HCT116 (cell line): ENCODE data around the gene TBC1D25.

ENCODE experiments used
- CBX3 ChIP-seq: IDR thresholded peaks from 2 replicates; pipeline ENCODE4 v1.6.1; 2012; ENCODE audit warnings: low read depth
- CEBPB ChIP-seq: IDR thresholded peaks from 2 replicates; pipeline ENCODE4 v1.6.1; 2012; ENCODE audit warnings: low read depth
- CTCF ChIP-seq, 3 experiments: fragments of 200-600 bp in 1 of 3; sonication (generic) in 1 of 3; IDR thresholded peaks in 2 of 3; conservative IDR thresholded peaks in 1 of 3; 2 replicates each; pipeline ENCODE4 v1.5.1; 2012 to 2017; ENCODE audit warnings: low read depth in 2 of 3, low read length in 2 of 3, antibody characterized with exemption in 1 of 3, borderline replicate concordance in 1 of 3, control low read depth in 1 of 3, mild to moderate bottlenecking in 1 of 3, mixed read lengths in 1 of 3, mixed run types in 1 of 3, moderate library complexity in 1 of 3; ENCODE audit not compliant: insufficient read depth in 1 of 3
- EGR1 ChIP-seq: IDR thresholded peaks from 2 replicates; pipeline ENCODE4 v1.6.1; 2012; ENCODE audit warnings: low read depth
- EZH2 ChIP-seq: fragments of 200-600 bp; sonication (generic); IDR thresholded peaks from 2 replicates; pipeline ENCODE4 v1.6.1; 2017; ENCODE audit warnings: antibody characterized with exemption, mixed run types
- EZH2phosphoT487 ChIP-seq: fragments of 200-600 bp; IDR thresholded peaks from 2 replicates; pipeline ENCODE4 v1.6.1; 2018; ENCODE audit warnings: antibody characterized with exemption, borderline replicate concordance
- JUND ChIP-seq: IDR thresholded peaks from 2 replicates; pipeline ENCODE4 v1.6.1; 2012
- MAX ChIP-seq: IDR thresholded peaks from 2 replicates; pipeline ENCODE4 v1.6.1; 2012
- POLR2A ChIP-seq: IDR thresholded peaks from 2 replicates; pipeline ENCODE4 v1.7.0; 2011; ENCODE audit warnings: borderline replicate concordance; ENCODE audit not compliant: insufficient read depth, insufficient read length; ENCODE audit errors: extremely low read depth
- POLR2AphosphoS5 ChIP-seq: IDR thresholded peaks from 2 replicates; pipeline ENCODE4 v1.6.1; 2011; ENCODE audit warnings: mild to moderate bottlenecking, low read depth, low read length, moderate library complexity
- REST ChIP-seq: IDR thresholded peaks from 2 replicates; pipeline ENCODE4 v1.6.1; 2012; ENCODE audit warnings: low read depth
- SIN3A ChIP-seq: IDR thresholded peaks from 2 replicates; pipeline ENCODE4 v1.6.1; 2012; ENCODE audit warnings: low read depth
- TCF7L2 ChIP-seq: IDR thresholded peaks from 2 replicates; pipeline ENCODE4 v1.7.0; 2011; ENCODE audit warnings: borderline replicate concordance, inconsistent platforms; ENCODE audit not compliant: insufficient read depth, insufficient read length; ENCODE audit errors: extremely low read depth

- TF ChIP-seq REST = no peak
- TF ChIP-seq CTCF (IDR thresholded peaks at IDR 0.05 in 2 of 3, conservative IDR thresholded peaks at IDR 0.05 in 1 of 3; ENCODE audit: borderline replicate concordance in 1 of 3, insufficient read depth in 1 of 3, low read depth in 2 of 3, low read length in 2 of 3) = no peak
- TF ChIP-seq POLR2A = no peak
- TF ChIP-seq POLR2AphosphoS5 = no peak
- no peak for TF ChIP-seq EZH2
- no peak for TF ChIP-seq SIN3A
- TF ChIP-seq EGR1 = no peak
- no peak for TF ChIP-seq CBX3
- TF ChIP-seq MAX = no peak
- no peak for TF ChIP-seq JUND
- TF ChIP-seq CEBPB = no peak
- TF ChIP-seq TCF7L2 = no peak
- TF ChIP-seq EZH2phosphoT487 = no peak
Observed at GRCh38 chrX:48558271-48558670, 18.8 kb downstream of the TBC1D25 start.
